Vagina (tissue), 2 donors: Measurements from ENCODE around the gene ALLC. TPM values are rescaled to one million over a fixed set of nuclear protein-coding genes. Genes with fewer than 3 reads are reported as not detected.

Source experiments
- DNase-seq, 2 donors: peaks; one replicate each; pipeline ENCODE4 v3.0.0-alpha.2; 2017; ENCODE audit errors: extremely low spot score in 2 of 2
- H3K27ac ChIP-seq: fragments of 200-600 bp; sonication (generic); one replicate; pipeline ENCODE4 v1.5.1; 2019
- H3K27me3 ChIP-seq: fragments of 200-600 bp; sonication (generic); one replicate; pipeline ENCODE4 v1.5.1; 2019
- H3K36me3 ChIP-seq, 2 donors: fragments of 200-600 bp; sonication (generic); one replicate each; pipeline ENCODE4 v1.5.1; 2017 to 2019
- H3K4me1 ChIP-seq: fragments of 200-600 bp; sonication (generic); one replicate; pipeline ENCODE4 v1.5.1; 2019
- H3K4me3 ChIP-seq, 2 donors: fragments of 200-600 bp; sonication (generic); 1 replicate in 1 of 2; 2 replicates in 1 of 2; pipeline ENCODE4 v1.5.1; 2016 to 2019
- H3K9me3 ChIP-seq: fragments of 200-600 bp; sonication (generic); one replicate; pipeline ENCODE4 v1.5.1; 2019
- CTCF ChIP-seq, 3 experiments: fragments of 450-650 bp in 2 of 3; fragments of 200-600 bp in 1 of 3; sonication (generic) in 1 of 3; IDR thresholded peaks; one replicate each; pipeline ENCODE4 v1.5.1; 2017 to 2019; ENCODE audit warnings: antibody characterized with exemption in 3 of 3, mild to moderate bottlenecking in 2 of 3, moderate library complexity in 2 of 3
- POLR2A ChIP-seq, 2 donors: fragments of 450-650 bp; IDR thresholded peaks; one replicate each; pipeline ENCODE4 v1.6.1; 2017; ENCODE audit warnings: antibody characterized with exemption in 2 of 2, mild to moderate bottlenecking in 2 of 2, moderate library complexity in 2 of 2
- POLR2AphosphoS5 ChIP-seq, 2 donors: sonication (generic); formaldehyde crosslinking; IDR thresholded peaks; one replicate each; pipeline ENCODE4 v1.9.0; 2017; ENCODE audit warnings: antibody characterized with exemption in 2 of 2, mild to moderate bottlenecking in 2 of 2, low read depth in 1 of 2; ENCODE audit not compliant: insufficient read depth in 1 of 2
- intact Hi-C: fragments of 100-400 bp; cut with DNase I; formaldehyde crosslinking; loops from one replicate; pipeline ENCODE4 v1.15.1; 2023
- total RNA-seq: library from RNA; depleted of rRNA; stranded (reverse); fragments of >200 nt; gene quantifications from one replicate; pipeline ENCODE4 v1.2.3, GENCODE V29; 2016

The ALLC gene
- total RNA-seq, 1 donor from 2014 or later: not detected

GRCh38 chr2:3745920-3746319 is 87.9 kb downstream of the ALLC start:
- no peak for DNase-seq
- TF ChIP-seq POLR2A (IDR thresholded peaks at IDR 0.05): no peak
- no peak for TF ChIP-seq POLR2AphosphoS5 (IDR thresholded peaks at IDR 0.05; ENCODE audit: insufficient read depth in 1 of 2, low read depth in 1 of 2)
- no peak for TF ChIP-seq CTCF (IDR thresholded peaks at IDR 0.05)
- intact Hi-C loops: no loop called here

GRCh38 chr2:3747032-3747654 is 89.1 kb downstream of the ALLC start:
- no peak for TF ChIP-seq POLR2A (IDR thresholded peaks at IDR 0.05)
- TF ChIP-seq POLR2AphosphoS5 (IDR thresholded peaks at IDR 0.05; ENCODE audit: insufficient read depth in 1 of 2, low read depth in 1 of 2): no peak
- TF ChIP-seq CTCF (IDR thresholded peaks at IDR 0.05): no peak
- Histone ChIP-seq H3K27me3 (no peaks in the 10 kb centered on the region), H3K36me3 (no peaks in the 10 kb centered on the region), H3K27ac (no peak overlapping the region), H3K9me3 (no peaks in the 10 kb centered on the region), H3K4me3 (no peak overlapping the region), H3K4me1 (no peaks in the 10 kb centered on the region)
- intact Hi-C loops: no loop called here
- no peak for DNase-seq

More at GRCh38 chr2:3745920-3746319, 87.9 kb downstream of the ALLC start:
- no peak overlapping the region for H3K4me3 ChIP-seq
- no peaks in the 10 kb centered on the region for H3K36me3 ChIP-seq
- no peaks in the 10 kb centered on the region for H3K27me3 ChIP-seq
- no peaks in the 10 kb centered on the region for H3K9me3 ChIP-seq
- no peak overlapping the region for H3K27ac ChIP-seq
- no peaks in the 10 kb centered on the region for H3K4me1 ChIP-seq

GRCh38 chr2:3747826-3748225 is 89.8 kb downstream of the ALLC start:
- intact Hi-C loops: no loop called here
- DNase-seq: no peak
- Histone ChIP-seq H3K4me3 (no peak overlapping the region), H3K4me1 (no peaks in the 10 kb centered on the region), H3K27me3 (no peaks in the 10 kb centered on the region), H3K9me3 (no peaks in the 10 kb centered on the region), H3K36me3 (no peaks in the 10 kb centered on the region), H3K27ac (no peak overlapping the region)
- TF ChIP-seq CTCF (IDR thresholded peaks at IDR 0.05) (no peak), POLR2A (IDR thresholded peaks at IDR 0.05) (no peak), POLR2AphosphoS5 (IDR thresholded peaks at IDR 0.05; ENCODE audit: insufficient read depth in 1 of 2, low read depth in 1 of 2) (no peak)

- Histone ChIP-seq H3K27me3 (no peaks in the 10 kb centered on the region), H3K27ac (no peak overlapping the region), H3K4me3 (no peak overlapping the region), H3K9me3 (no peaks in the 10 kb centered on the region), H3K4me1 (no peaks in the 10 kb centered on the region), H3K36me3 (no peaks in the 10 kb centered on the region)
- DNase-seq: no peak
- no peak for TF ChIP-seq POLR2AphosphoS5 (IDR thresholded peaks at IDR 0.05; ENCODE audit: insufficient read depth in 1 of 2, low read depth in 1 of 2)
- TF ChIP-seq CTCF (IDR thresholded peaks at IDR 0.05): no peak
- no peak for TF ChIP-seq POLR2A (IDR thresholded peaks at IDR 0.05)
- intact Hi-C loops: no loop called here
These were observed 91.2 kb downstream of the ALLC start for GRCh38 chr2:3749201-3749600.

GRCh38 chr2:3751251-3751650 is 93.3 kb downstream of the ALLC start:
- no peak overlapping the region for H3K4me3 ChIP-seq
- H3K27me3 ChIP-seq: no peaks in the 10 kb centered on the region
- H3K27ac ChIP-seq: no peak overlapping the region
- DNase-seq: peak in 1 of 2 donors; percentile 74
- TF ChIP-seq POLR2A (IDR thresholded peaks at IDR 0.05): no peak
- no peak for TF ChIP-seq CTCF (IDR thresholded peaks at IDR 0.05)
- TF ChIP-seq POLR2AphosphoS5 (IDR thresholded peaks at IDR 0.05; ENCODE audit: insufficient read depth in 1 of 2, low read depth in 1 of 2): no peak
- no peaks in the 10 kb centered on the region for H3K4me1 ChIP-seq
- intact Hi-C loops: no loop called here
- no peaks in the 10 kb centered on the region for H3K9me3 ChIP-seq
- H3K36me3 ChIP-seq: no peaks in the 10 kb centered on the region
